A549 (cell line): Measurements from ENCODE around the gene RGSL1.

Experiments used
- CTCF ChIP-seq: fragments of >200 bp; sonication (Bioruptor Twin); formaldehyde crosslinking; IDR thresholded peaks from 3 replicates; pipeline ENCODE4 v1.5.1; 2016
- HOXB13 ChIP-seq: fragments of 250-450 bp; sonication (Bioruptor Pico); IDR thresholded peaks from 2 replicates; pipeline ENCODE4 v1.5.0; 2020; ENCODE audit warnings: low read depth, mild to moderate bottlenecking, moderate library complexity
- MAZ ChIP-seq: fragments of 150-350 bp; IDR thresholded peaks from 2 replicates; pipeline ENCODE4 v1.6.1; 2014; ENCODE audit warnings: antibody characterized with exemption, low read depth, low read length, borderline replicate concordance
- SMC3 ChIP-seq: fragments of >200 bp; sonication (Bioruptor Twin); formaldehyde crosslinking; IDR thresholded peaks from 3 replicates; pipeline ENCODE4 v1.6.1; 2018; ENCODE audit warnings: inconsistent platforms

GRCh38 chr1:182413486-182413885, 36.5 kb upstream of the RGSL1 start:
- no peak for TF ChIP-seq CTCF
- no peak for TF ChIP-seq SMC3
- no peak for TF ChIP-seq HOXB13 (CRISPR knock-in tag)
- TF ChIP-seq MAZ, result no peak
